ENCODE data around the gene AGBL1. TPM values are rescaled to one million over a fixed set of nuclear protein-coding genes. Genes with fewer than 3 reads are reported as not detected.

Gene AGBL1
- polyA plus RNA-seq, 1 experiment, result not detected

DNA sequence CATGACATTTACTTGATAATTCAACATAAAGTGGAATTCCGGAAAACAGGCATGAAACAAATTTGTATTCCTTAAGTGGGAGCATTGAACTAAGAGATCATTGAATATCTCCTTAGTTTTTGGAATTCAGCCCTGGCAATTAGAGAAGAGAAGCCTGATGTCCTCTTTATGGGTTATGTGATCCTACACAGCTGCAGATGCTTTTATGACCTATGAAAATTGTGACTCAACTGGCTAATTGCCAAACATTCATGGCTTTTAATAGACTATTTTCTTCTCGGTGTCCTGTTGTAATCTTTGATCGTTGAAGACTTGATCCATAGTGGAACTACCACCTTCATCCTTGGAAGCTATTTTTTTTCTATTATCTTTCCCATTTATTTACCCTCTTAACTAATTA lies 46.1 kb downstream of the AGBL1 start:
- ChIA-PET POLR2A (no interaction called here), CTCF (no interaction called here)
- no peaks in the 10 kb centered on the region for H3K36me3 ChIP-seq (ENCODE audit: control insufficient read depth, insufficient read depth, low read length)
- TF ChIP-seq, protein P1, sequence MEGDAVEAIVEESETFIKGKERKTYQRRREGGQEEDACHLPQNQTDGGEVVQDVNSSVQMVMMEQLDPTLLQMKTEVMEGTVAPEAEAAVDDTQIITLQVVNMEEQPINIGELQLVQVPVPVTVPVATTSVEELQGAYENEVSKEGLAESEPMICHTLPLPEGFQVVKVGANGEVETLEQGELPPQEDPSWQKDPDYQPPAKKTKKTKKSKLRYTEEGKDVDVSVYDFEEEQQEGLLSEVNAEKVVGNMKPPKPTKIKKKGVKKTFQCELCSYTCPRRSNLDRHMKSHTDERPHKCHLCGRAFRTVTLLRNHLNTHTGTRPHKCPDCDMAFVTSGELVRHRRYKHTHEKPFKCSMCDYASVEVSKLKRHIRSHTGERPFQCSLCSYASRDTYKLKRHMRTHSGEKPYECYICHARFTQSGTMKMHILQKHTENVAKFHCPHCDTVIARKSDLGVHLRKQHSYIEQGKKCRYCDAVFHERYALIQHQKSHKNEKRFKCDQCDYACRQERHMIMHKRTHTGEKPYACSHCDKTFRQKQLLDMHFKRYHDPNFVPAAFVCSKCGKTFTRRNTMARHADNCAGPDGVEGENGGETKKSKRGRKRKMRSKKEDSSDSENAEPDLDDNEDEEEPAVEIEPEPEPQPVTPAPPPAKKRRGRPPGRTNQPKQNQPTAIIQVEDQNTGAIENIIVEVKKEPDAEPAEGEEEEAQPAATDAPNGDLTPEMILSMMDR (IDR thresholded peaks at IDR 0.05; ENCODE audit: insufficient read depth, low read depth, low read length), result no peak
- H3K27me3 ChIP-seq (ENCODE audit: control insufficient read depth, insufficient read depth, low read length), result no peaks in the 10 kb centered on the region
- DNase-seq (ENCODE audit: low read depth), result no peak
- H3K4me3 ChIP-seq (ENCODE audit: low read depth, low read length), result no peak overlapping the region

DNA sequence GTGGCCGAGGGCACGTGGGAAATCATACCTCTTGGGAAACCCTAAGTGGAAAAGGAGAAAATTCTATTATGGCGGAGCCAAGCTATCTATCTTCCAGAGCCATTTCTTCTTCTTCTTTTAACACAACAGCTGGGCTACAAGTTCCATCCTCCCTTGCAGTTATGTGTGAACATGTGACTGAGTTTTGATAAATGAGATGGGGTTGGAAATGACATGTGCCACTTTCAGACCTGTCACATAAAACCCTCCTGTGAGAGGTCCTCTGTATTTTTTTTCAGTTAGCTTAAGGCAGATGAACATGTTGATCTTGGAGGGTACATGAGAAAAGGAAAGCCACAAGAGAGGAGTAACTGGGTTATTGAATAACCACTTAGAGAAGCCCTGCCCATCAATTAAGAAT lies 47.9 kb downstream of the AGBL1 start:
- DNase-seq (ENCODE audit: low read depth), result no peak
- Histone ChIP-seq H3K36me3 (ENCODE audit: control insufficient read depth, insufficient read depth, low read length) (no peaks in the 10 kb centered on the region), H3K27me3 (ENCODE audit: control insufficient read depth, insufficient read depth, low read length) (no peaks in the 10 kb centered on the region), H3K4me3 (ENCODE audit: low read depth, low read length) (no peak overlapping the region)
- TF ChIP-seq, protein P1 (IDR thresholded peaks at IDR 0.05; ENCODE audit: insufficient read depth, low read depth, low read length), result no peak
- ChIA-PET CTCF (no interaction called here), POLR2A (no interaction called here)

DNA sequence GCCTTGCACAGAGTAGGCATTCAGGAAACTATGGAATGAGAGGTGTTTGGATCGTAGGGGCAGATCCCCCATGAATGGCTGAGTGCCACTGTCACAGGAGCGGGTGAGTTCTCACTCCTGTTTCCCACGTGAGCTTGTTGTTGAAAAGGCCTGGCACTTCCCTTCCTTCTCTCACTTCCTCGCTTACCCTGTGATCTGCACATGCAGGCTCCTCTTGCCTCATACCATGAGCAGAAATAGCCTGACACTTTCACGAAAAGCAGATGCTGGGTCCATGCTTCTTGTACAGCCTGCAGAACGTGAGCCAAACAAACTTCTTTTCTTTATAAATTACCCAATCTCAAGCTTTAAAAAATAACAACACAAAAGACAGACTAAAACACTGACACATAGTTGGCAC lies 55.4 kb downstream of the AGBL1 start:
- no peak for DNase-seq (ENCODE audit: low read depth)
- CTCF ChIA-PET, result no interaction called here

DNA sequence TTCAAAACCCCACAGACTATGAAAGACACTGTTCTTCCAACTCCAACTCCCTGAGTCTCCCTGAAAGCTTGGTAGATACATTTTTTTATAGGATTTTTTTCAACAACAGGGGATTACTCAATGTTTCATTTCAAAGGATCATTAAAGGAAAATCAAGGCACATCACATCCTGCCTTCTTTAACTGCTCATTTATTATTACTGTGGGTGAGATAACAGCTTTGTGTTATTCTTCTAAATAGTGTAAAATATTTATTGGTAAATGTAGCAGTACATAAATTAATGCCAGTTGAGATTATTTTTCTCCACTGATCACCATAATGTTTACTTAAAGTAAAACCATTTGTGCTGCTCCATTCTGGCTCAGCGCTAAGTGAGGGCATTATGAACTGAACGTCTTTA lies 57.2 kb downstream of the AGBL1 start:
- POLR2A ChIA-PET, result no interaction called here
- Histone ChIP-seq H3K4me3 (ENCODE audit: low read depth, low read length) (no peak overlapping the region), H3K36me3 (ENCODE audit: control insufficient read depth, insufficient read depth, low read length) (no peaks in the 10 kb centered on the region), H3K27me3 (ENCODE audit: control insufficient read depth, insufficient read depth, low read length) (no peaks in the 10 kb centered on the region)
- TF ChIP-seq, protein P1 (IDR thresholded peaks at IDR 0.05; ENCODE audit: insufficient read depth, low read depth, low read length), result no peak
- no peak for DNase-seq (ENCODE audit: low read depth)
- CTCF ChIA-PET, result no interaction called here

More for the DNA sequence above, 55.4 kb downstream of the AGBL1 start:
- TF ChIP-seq, protein P1 (IDR thresholded peaks at IDR 0.05; ENCODE audit: insufficient read depth, low read depth, low read length), result no peak
- Histone ChIP-seq H3K27me3 (ENCODE audit: control insufficient read depth, insufficient read depth, low read length) (no peaks in the 10 kb centered on the region), H3K36me3 (ENCODE audit: control insufficient read depth, insufficient read depth, low read length) (no peaks in the 10 kb centered on the region), H3K4me3 (ENCODE audit: low read depth, low read length) (no peak overlapping the region)
- POLR2A ChIA-PET, result no interaction called here

DNA sequence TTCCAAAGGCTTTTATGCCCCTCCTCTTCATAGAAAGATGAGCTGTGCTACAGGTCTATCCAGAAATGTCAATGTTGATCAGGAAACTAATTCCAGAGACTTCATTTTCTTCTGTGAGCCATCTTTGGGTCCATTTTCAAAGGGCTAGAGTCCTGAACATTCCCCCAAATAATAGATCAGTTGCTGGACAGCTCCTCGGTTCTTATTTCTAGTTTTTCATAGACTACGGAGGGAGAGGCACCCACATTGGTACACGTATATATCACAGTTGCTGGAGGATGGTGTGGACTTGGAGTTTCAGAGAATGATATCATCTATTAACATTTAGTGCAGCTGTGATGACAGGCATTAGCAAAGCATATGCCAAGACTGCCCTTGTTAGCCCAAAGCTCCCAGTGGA lies 59.1 kb downstream of the AGBL1 start:
- no peak overlapping the region for H3K4me3 ChIP-seq (ENCODE audit: low read depth, low read length)
- TF ChIP-seq, protein P1 (IDR thresholded peaks at IDR 0.05; ENCODE audit: insufficient read depth, low read depth, low read length), result no peak
- ChIA-PET CTCF (no interaction called here), POLR2A (no interaction called here)
- no peaks in the 10 kb centered on the region for H3K27me3 ChIP-seq (ENCODE audit: control insufficient read depth, insufficient read depth, low read length)
- DNase-seq (ENCODE audit: low read depth), result no peak
- no peaks in the 10 kb centered on the region for H3K36me3 ChIP-seq (ENCODE audit: control insufficient read depth, insufficient read depth, low read length)

Data from BJ (cell line).